HEK293 (cell line): Measurements from ENCODE around the gene B4GAT1.

ENCODE experiments used
- CTCF ChIP-seq: fragments of 450-650 bp; formaldehyde crosslinking; IDR thresholded peaks from 2 replicates; pipeline ENCODE4 v1.5.1; 2016; ENCODE audit warnings: missing biosample characterization, missing genetic modification characterization
- HOXA7 ChIP-seq: sonication (generic); formaldehyde crosslinking; IDR thresholded peaks from 2 replicates; pipeline ENCODE4 v1.8.1; 2022; ENCODE audit warnings: missing genetic modification reagents, borderline replicate concordance
- MEIS1 ChIP-seq: sonication (generic); formaldehyde crosslinking; IDR thresholded peaks from 2 replicates; pipeline ENCODE4 v1.8.1; 2022; ENCODE audit warnings: missing genetic modification reagents, mild to moderate bottlenecking, borderline replicate concordance
- MYNN ChIP-seq: fragments of 450-650 bp; formaldehyde crosslinking; IDR thresholded peaks from 2 replicates; pipeline ENCODE4 v1.5.1; 2016; ENCODE audit warnings: missing biosample characterization, missing genetic modification characterization, borderline replicate concordance
- REST ChIP-seq: fragments of 450-650 bp; formaldehyde crosslinking; IDR thresholded peaks from 2 replicates; pipeline ENCODE4 v1.5.1; 2016; ENCODE audit warnings: missing biosample characterization, missing genetic modification characterization
- ZNF121 ChIP-seq: fragments of 450-650 bp; formaldehyde crosslinking; IDR thresholded peaks from 2 replicates; pipeline ENCODE4 v1.5.1; 2016; ENCODE audit warnings: missing biosample characterization, missing genetic modification characterization
- ZNF274 ChIP-seq, 2 experiments: fragments of 200-500 bp in 1 of 2; fragments of 450-650 bp in 1 of 2; sonication (Bioruptor generic) in 1 of 2; formaldehyde crosslinking in 1 of 2; IDR thresholded peaks; 2 replicates each; pipeline versions ENCODE4 v1.5.1 to v1.6.1; 2014 to 2016; ENCODE audit warnings: borderline replicate concordance in 1 of 2, inconsistent platforms in 1 of 2, low read length in 1 of 2, missing biosample characterization in 1 of 2, missing genetic modification characterization in 1 of 2
- ZNF76 ChIP-seq: fragments of 450-650 bp; formaldehyde crosslinking; IDR thresholded peaks from 2 replicates; pipeline ENCODE4; 2016; ENCODE audit warnings: low read depth, missing biosample characterization, missing genetic modification characterization, borderline replicate concordance
- TF ChIP-seq, protein P1 (sequence below): fragments of 450-650 bp; formaldehyde crosslinking; IDR thresholded peaks from 2 replicates; pipeline ENCODE4 v1.5.1; 2016; ENCODE audit warnings: missing biosample characterization, missing genetic modification characterization
- TF ChIP-seq, protein P2 (sequence below): fragments of 450-650 bp; formaldehyde crosslinking; IDR thresholded peaks from 2 replicates; pipeline ENCODE4 v1.5.1; 2016; ENCODE audit warnings: missing biosample characterization, missing genetic modification characterization, borderline replicate concordance
- TF ChIP-seq, protein P3 (sequence below): fragments of 450-650 bp; formaldehyde crosslinking; IDR thresholded peaks from 2 replicates; pipeline ENCODE4 v1.5.1; 2016; ENCODE audit warnings: missing biosample characterization, missing genetic modification characterization, low read depth

DNA sequence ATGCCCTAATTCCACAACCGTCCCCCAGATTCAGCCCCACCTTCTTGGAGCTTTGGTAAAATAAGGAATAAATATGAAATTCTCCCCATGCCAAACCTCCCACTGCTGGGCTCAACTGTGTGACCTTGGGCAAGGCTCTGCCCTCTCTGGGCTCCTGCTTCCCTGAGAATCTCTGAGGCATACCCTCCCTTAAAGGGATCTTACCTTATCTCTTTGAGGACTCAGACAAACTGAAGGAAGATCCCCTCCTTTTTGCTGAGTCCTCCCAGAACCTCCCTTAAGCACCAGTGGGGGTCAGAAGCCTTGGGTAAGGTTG, 33.3 kb downstream of the B4GAT1 start:
- TF ChIP-seq CTCF (tag by site-specific recombination) (no peak), HOXA7 (no peak), ZNF76 (tag by site-specific recombination) (no peak), MEIS1 (CRISPR knock-in tag) (no peak), MYNN (tag by site-specific recombination) (no peak), ZNF274 (IDR thresholded peaks at IDR 0.05; ENCODE audit: low read length) (no peak), ZNF274 (tag by site-specific recombination; IDR thresholded peaks at IDR 0.05; ENCODE audit: borderline replicate concordance) (no peak), REST (tag by site-specific recombination) (no peak), ZNF121 (no peak)
- TF ChIP-seq, protein P1, sequence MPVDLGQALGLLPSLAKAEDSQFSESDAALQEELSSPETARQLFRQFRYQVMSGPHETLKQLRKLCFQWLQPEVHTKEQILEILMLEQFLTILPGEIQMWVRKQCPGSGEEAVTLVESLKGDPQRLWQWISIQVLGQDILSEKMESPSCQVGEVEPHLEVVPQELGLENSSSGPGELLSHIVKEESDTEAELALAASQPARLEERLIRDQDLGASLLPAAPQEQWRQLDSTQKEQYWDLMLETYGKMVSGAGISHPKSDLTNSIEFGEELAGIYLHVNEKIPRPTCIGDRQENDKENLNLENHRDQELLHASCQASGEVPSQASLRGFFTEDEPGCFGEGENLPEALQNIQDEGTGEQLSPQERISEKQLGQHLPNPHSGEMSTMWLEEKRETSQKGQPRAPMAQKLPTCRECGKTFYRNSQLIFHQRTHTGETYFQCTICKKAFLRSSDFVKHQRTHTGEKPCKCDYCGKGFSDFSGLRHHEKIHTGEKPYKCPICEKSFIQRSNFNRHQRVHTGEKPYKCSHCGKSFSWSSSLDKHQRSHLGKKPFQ = no peak
- TF ChIP-seq, protein P2, sequence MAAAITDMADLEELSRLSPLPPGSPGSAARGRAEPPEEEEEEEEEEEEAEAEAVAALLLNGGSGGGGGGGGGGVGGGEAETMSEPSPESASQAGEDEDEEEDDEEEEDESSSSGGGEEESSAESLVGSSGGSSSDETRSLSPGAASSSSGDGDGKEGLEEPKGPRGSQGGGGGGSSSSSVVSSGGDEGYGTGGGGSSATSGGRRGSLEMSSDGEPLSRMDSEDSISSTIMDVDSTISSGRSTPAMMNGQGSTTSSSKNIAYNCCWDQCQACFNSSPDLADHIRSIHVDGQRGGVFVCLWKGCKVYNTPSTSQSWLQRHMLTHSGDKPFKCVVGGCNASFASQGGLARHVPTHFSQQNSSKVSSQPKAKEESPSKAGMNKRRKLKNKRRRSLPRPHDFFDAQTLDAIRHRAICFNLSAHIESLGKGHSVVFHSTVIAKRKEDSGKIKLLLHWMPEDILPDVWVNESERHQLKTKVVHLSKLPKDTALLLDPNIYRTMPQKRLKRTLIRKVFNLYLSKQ (tag by site-specific recombination) = no peak
- TF ChIP-seq, protein P3, sequence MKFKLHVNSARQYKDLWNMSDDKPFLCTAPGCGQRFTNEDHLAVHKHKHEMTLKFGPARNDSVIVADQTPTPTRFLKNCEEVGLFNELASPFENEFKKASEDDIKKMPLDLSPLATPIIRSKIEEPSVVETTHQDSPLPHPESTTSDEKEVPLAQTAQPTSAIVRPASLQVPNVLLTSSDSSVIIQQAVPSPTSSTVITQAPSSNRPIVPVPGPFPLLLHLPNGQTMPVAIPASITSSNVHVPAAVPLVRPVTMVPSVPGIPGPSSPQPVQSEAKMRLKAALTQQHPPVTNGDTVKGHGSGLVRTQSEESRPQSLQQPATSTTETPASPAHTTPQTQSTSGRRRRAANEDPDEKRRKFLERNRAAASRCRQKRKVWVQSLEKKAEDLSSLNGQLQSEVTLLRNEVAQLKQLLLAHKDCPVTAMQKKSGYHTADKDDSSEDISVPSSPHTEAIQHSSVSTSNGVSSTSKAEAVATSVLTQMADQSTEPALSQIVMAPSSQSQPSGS (tag by site-specific recombination) = no peak
